Trophoblast cell (in vitro differentiated cells and primary cell): Measurements from ENCODE around the gene HECW1.

Experiments used
- DNase-seq, 2 donors: peaks; one replicate each; pipeline ENCODE4 v3.0.0-alpha.2; 2016
- H2AFZ ChIP-seq: 2 replicates; pipeline ENCODE4 v1.6.1; 2013; ENCODE audit warnings: low read length, moderate library complexity, mild to moderate bottlenecking; ENCODE audit not compliant: insufficient read depth, poor library complexity
- H2AK5ac ChIP-seq: 2 replicates; pipeline ENCODE4 v1.6.1; 2013; ENCODE audit warnings: mild to moderate bottlenecking, low read length
- H2BK120ac ChIP-seq: 2 replicates; pipeline ENCODE4 v1.6.1; 2013; ENCODE audit warnings: low read length, mild to moderate bottlenecking, moderate library complexity; ENCODE audit not compliant: insufficient read depth, poor library complexity
- H2BK12ac ChIP-seq: 2 replicates; pipeline ENCODE4 v1.6.1; 2013; ENCODE audit warnings: mild to moderate bottlenecking, low read length, moderate library complexity
- H2BK5ac ChIP-seq: 2 replicates; pipeline ENCODE4 v1.6.1; 2013; ENCODE audit warnings: low read length, low read depth, moderate library complexity, mild to moderate bottlenecking; ENCODE audit not compliant: poor library complexity
- H3K14ac ChIP-seq: 2 replicates; pipeline ENCODE4 v1.6.1; 2013; ENCODE audit warnings: mild to moderate bottlenecking, low read length
- H3K18ac ChIP-seq: 2 replicates; pipeline ENCODE4 v1.6.1; 2013; ENCODE audit warnings: mild to moderate bottlenecking, low read length
- H3K23ac ChIP-seq: 2 replicates; pipeline ENCODE4 v1.6.1; 2013; ENCODE audit warnings: low read length
- H3K27ac ChIP-seq: 2 replicates; pipeline ENCODE4 v1.5.1; 2013; ENCODE audit warnings: low read depth, mild to moderate bottlenecking, inconsistent platforms, low read length, moderate library complexity
- H3K27me3 ChIP-seq: 2 replicates; pipeline ENCODE4 v1.6.1; 2013; ENCODE audit warnings: inconsistent platforms, mild to moderate bottlenecking, low read length, moderate library complexity; ENCODE audit not compliant: insufficient read depth
- H3K36me3 ChIP-seq, 2 experiments: 1 replicate in 1 of 2; 2 replicates in 1 of 2; pipeline ENCODE4 v1.6.1; 2013; ENCODE audit warnings: low read length in 2 of 2, mild to moderate bottlenecking in 2 of 2, moderate library complexity in 1 of 2; ENCODE audit not compliant: insufficient read depth in 2 of 2, control insufficient read depth in 1 of 2
- H3K4ac ChIP-seq: 2 replicates; pipeline ENCODE4 v1.6.1; 2013; ENCODE audit warnings: low read depth, mild to moderate bottlenecking, low read length, moderate library complexity
- H3K4me1 ChIP-seq, 2 experiments: 1 replicate in 1 of 2; 2 replicates in 1 of 2; pipeline ENCODE4 v1.6.1; 2013; ENCODE audit warnings: low read length in 2 of 2, mild to moderate bottlenecking in 2 of 2, moderate library complexity in 1 of 2; ENCODE audit not compliant: insufficient read depth in 2 of 2, control insufficient read depth in 1 of 2
- H3K4me2 ChIP-seq: 2 replicates; pipeline ENCODE4 v1.6.1; 2013; ENCODE audit warnings: inconsistent platforms, mild to moderate bottlenecking, low read length, moderate library complexity
- H3K4me3 ChIP-seq: 2 replicates; pipeline ENCODE4 v1.5.1; 2013; ENCODE audit warnings: mild to moderate bottlenecking, low read depth, low read length, inconsistent platforms
- H3K79me1 ChIP-seq: one replicate; pipeline ENCODE4 v1.6.1; 2013; ENCODE audit warnings: low read length
- H3K79me2 ChIP-seq: 2 replicates; pipeline ENCODE4 v1.6.1; 2013; ENCODE audit warnings: low read length, mild to moderate bottlenecking; ENCODE audit not compliant: control insufficient read depth, insufficient read depth, poor library complexity
- H3K9ac ChIP-seq: 2 replicates; pipeline ENCODE4 v1.6.1; 2013; ENCODE audit warnings: mild to moderate bottlenecking, low read length
- H3K9me3 ChIP-seq: 2 replicates; pipeline ENCODE4 v1.6.1; 2013; ENCODE audit warnings: low read depth, mild to moderate bottlenecking, control low read depth, inconsistent platforms, low read length; ENCODE audit not compliant: insufficient read depth
- H4K12ac ChIP-seq: 2 replicates; pipeline ENCODE4 v1.6.1; 2013; ENCODE audit warnings: low read depth, mild to moderate bottlenecking, low read length, moderate library complexity
- H4K8ac ChIP-seq: 2 replicates; pipeline ENCODE4 v1.6.1; 2013; ENCODE audit warnings: low read depth, mild to moderate bottlenecking, low read length, moderate library complexity
- H4K91ac ChIP-seq: one replicate; pipeline ENCODE4 v1.6.1; 2013; ENCODE audit warnings: low read depth, mild to moderate bottlenecking, low read length, moderate library complexity
- WGBS: extraction: QIAGEN DNeasy Blood & Tissue Kit; methylation state at CpG from one replicate; pipeline ENCODE4 v1.1.7; 2013; ENCODE audit warnings: missing lambda C conversion rate; ENCODE audit not compliant: insufficient read length, insufficient coverage; ENCODE audit errors: extremely low coverage; 5-methylcytosine and 5-hydroxymethylcytosine counted together

HECW1 gene

DNA sequence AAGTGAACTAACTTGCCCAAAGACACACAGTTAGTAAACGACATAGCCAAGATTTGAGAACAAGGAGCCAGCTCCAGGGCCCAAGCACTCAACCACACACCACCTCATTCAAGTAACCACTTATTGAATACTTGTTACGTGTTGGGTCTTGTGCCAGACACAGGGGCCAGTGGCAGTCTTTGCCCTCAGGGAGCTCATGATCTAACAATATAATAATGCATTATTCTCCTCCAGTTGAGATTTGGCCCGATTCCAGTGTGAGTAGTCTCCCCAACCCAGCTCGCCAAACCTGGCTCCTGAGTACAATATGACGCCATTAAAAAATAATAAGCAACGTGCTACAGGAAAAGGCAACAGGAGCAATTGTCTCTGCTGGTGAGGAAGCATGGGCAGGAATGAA lies 456.1 kb downstream of the HECW1 start:
- Histone ChIP-seq H4K8ac (no peak overlapping the region), H2BK5ac (no peak overlapping the region), H3K4me2 (no peak overlapping the region), H3K9ac (no peak overlapping the region), H3K79me1 (no peaks in the 10 kb centered on the region), H3K18ac (no peak overlapping the region), H2BK120ac (no peak overlapping the region), H3K4ac (no peak overlapping the region), H2BK12ac (no peak overlapping the region), H3K14ac (no peak overlapping the region), H3K23ac (no peak overlapping the region), H3K27ac (no peak overlapping the region), H3K4me1 (no peaks in the 10 kb centered on the region), H4K12ac (no peak overlapping the region), H3K9me3 (no peaks in the 10 kb centered on the region), H3K79me2 (no peaks in the 10 kb centered on the region), H3K36me3 (no peaks in the 10 kb centered on the region), H2AFZ (no peak overlapping the region), H2AK5ac (no peak overlapping the region), H4K91ac (no peak overlapping the region), H3K27me3 (no peaks in the 10 kb centered on the region), H3K4me3 (no peak overlapping the region)
- no peak for DNase-seq
- no CpG with 5 or more reads among the region's 6 CpGs for WGBS

DNA sequence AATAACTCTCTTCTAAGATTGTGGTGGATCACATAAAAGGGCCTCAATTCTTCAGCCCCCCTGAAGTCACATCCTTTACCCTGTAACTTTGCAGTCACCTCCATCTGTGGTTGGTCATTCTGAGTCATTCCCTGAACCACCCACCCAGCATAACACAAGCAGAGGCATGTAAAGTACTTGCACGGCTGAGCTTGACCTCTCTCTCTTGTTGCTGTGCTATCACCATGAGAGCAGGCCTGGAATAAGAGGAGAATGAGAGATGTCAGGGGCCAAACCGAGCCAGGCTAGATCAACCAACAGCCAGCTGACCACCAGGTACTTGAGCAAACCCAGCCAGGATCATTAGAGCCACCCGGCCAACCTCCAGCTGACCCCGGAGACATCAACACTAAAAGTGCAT lies 457.0 kb downstream of the HECW1 start:
- no peak overlapping the region for H3K27ac ChIP-seq
- no peak overlapping the region for H3K4me3 ChIP-seq

DNA sequence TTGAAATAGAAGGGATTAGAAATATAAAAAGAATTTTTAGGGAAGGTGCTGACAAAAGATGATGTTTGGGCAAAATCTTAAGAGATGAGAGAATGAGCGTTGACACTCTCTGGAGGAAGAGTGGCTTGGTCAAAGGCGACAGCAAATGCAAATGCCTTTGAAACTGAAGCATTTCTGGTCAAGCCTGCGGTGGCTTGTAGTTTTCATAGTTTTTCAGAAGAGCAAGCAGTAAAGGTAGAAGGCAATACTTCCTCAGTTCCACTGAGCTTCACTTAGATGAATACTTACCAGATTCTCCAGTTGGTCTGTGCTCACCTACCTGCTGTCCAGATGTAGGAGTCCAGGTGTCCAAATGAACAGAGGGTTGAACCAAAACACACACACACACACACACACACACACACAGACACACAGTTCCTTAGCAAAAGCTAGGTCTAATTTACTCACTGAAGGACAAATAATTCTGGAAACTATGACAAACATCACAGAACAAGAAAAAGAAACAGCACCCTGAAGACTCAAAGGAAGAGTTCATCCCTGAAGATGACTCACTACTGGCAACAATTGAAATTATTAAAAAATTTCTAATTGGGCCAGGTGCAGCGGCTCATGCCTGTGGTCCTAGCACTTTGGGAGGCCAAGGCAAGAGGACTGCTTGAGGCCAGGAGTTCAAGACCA lies 458.4 kb downstream of the HECW1 start:
- Histone ChIP-seq H3K79me1 (no peaks in the 10 kb centered on the region), H3K36me3 (no peaks in the 10 kb centered on the region), H2AFZ (no peak overlapping the region), H2BK120ac (no peak overlapping the region), H2BK12ac (no peak overlapping the region), H3K9me3 (no peaks in the 10 kb centered on the region), H3K27me3 (no peaks in the 10 kb centered on the region), H4K91ac (no peak overlapping the region), H3K9ac (no peak overlapping the region), H3K4me2 (no peak overlapping the region), H3K4me1 (no peaks in the 10 kb centered on the region), H4K8ac (no peak overlapping the region), H3K14ac (no peak overlapping the region), H2BK5ac (no peak overlapping the region), H3K4me3 (no peak overlapping the region), H3K4ac (no peak overlapping the region), H3K23ac (no peak overlapping the region), H4K12ac (no peak overlapping the region), H3K79me2 (no peaks in the 10 kb centered on the region), H2AK5ac (no peak overlapping the region), H3K27ac (no peak overlapping the region), H3K18ac (no peak overlapping the region)
- WGBS = no CpG with 5 or more reads among the region's 4 CpGs
- DNase-seq = no peak

More for the DNA sequence above, 457.0 kb downstream of the HECW1 start:
- Histone ChIP-seq H2AFZ (no peak overlapping the region), H3K4me1 (no peaks in the 10 kb centered on the region), H3K79me2 (no peaks in the 10 kb centered on the region), H3K4me2 (no peak overlapping the region), H3K4ac (no peak overlapping the region), H2AK5ac (no peak overlapping the region), H3K14ac (no peak overlapping the region), H3K36me3 (no peaks in the 10 kb centered on the region), H3K18ac (no peak overlapping the region), H2BK5ac (no peak overlapping the region), H2BK120ac (no peak overlapping the region), H3K9ac (no peak overlapping the region), H3K9me3 (no peaks in the 10 kb centered on the region), H3K27me3 (no peaks in the 10 kb centered on the region), H2BK12ac (no peak overlapping the region), H3K79me1 (no peaks in the 10 kb centered on the region), H4K91ac (no peak overlapping the region), H4K12ac (no peak overlapping the region), H4K8ac (no peak overlapping the region), H3K23ac (no peak overlapping the region)
- WGBS = no CpG with 5 or more reads among the region's 4 CpGs
- DNase-seq = no peak

DNA sequence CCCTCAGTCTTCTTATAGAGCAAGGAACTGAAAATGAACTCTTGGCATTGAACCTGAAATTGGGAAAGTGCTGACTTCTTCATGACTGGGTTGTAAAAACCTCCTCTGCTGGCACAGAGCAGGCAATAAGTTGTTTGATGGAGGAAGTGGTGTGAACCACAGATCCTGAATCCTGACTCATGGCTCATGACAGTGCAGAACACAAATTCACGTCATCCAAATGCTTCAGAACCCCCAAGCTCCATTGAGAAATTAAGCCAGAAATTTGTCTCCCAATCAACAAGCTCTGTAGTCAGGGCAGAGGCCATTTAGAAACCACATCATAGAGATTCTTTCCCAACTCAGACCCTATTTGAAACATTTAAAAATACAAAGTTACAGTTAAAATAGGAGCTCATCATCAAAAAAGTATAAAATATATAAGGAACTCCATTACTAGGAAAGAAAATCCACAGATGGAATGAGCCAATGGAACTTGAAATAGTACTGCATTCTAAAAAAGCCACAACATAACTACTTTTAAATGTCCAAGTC lies 460.1 kb downstream of the HECW1 start:
- H3K4me2 ChIP-seq = no peak overlapping the region
- H3K27me3 ChIP-seq = no peaks in the 10 kb centered on the region
- peak in 1 of 2 donors; percentile 42 for DNase-seq
- no peaks in the 10 kb centered on the region for H3K79me1 ChIP-seq
- no peak overlapping the region for H2AFZ ChIP-seq
- WGBS = no CpG with 5 or more reads among the region's 1 CpG
- no peak overlapping the region for H3K18ac ChIP-seq
- no peak overlapping the region for H3K9ac ChIP-seq
- H3K23ac ChIP-seq = no peak overlapping the region
- H4K8ac ChIP-seq = no peak overlapping the region
- H4K12ac ChIP-seq = no peak overlapping the region
- no peaks in the 10 kb centered on the region for H3K79me2 ChIP-seq
- H3K27ac ChIP-seq = no peak overlapping the region
- no peak overlapping the region for H2AK5ac ChIP-seq
- no peak overlapping the region for H3K4ac ChIP-seq
- no peak overlapping the region for H3K14ac ChIP-seq
- H3K9me3 ChIP-seq = no peaks in the 10 kb centered on the region
- H3K4me1 ChIP-seq = peaks cover 0 to 2% of the 10 kb centered on the region in 2 experiments
- H3K4me3 ChIP-seq = no peak overlapping the region
- no peak overlapping the region for H2BK5ac ChIP-seq
- H2BK120ac ChIP-seq = no peak overlapping the region
- H3K36me3 ChIP-seq = no peaks in the 10 kb centered on the region
- H4K91ac ChIP-seq = no peak overlapping the region
- no peak overlapping the region for H2BK12ac ChIP-seq
